ENCODE results near the gene MEPE.

The MEPE gene

GRCh38 chr4:87840149-87840548 lies 7.4 kb downstream of the MEPE start:
- no peak overlapping the region for H3K27ac ChIP-seq (ENCODE audit: low read depth, low read length, poor library complexity, severe bottlenecking)
- no peaks in the 10 kb centered on the region for H3K9me2 ChIP-seq (ENCODE audit: low read depth, low read length)
- no peaks in the 10 kb centered on the region for H3K4me1 ChIP-seq (ENCODE audit: insufficient read depth, low read length, severe bottlenecking)
- H3K27me3 ChIP-seq (ENCODE audit: insufficient read depth, low read length): no peaks in the 10 kb centered on the region
- H4K20me1 ChIP-seq (ENCODE audit: insufficient read depth, low read length): no peaks in the 10 kb centered on the region
- no peaks in the 10 kb centered on the region for H3F3A ChIP-seq (ENCODE audit: insufficient read depth, low read length)
- H3K79me2 ChIP-seq (ENCODE audit: insufficient read depth, low read length): no peaks in the 10 kb centered on the region
- no peak overlapping the region for H3K9ac ChIP-seq (ENCODE audit: low read length)
- H3K4me3 ChIP-seq (ENCODE audit: low read depth, low read length, poor library complexity, severe bottlenecking): no peak overlapping the region
- H3K9me3 ChIP-seq (ENCODE audit: low read length): no peaks in the 10 kb centered on the region
- TF ChIP-seq CTCF (IDR thresholded peaks at IDR 0.05; ENCODE audit: low read length) (no peak), EZH2 (IDR thresholded peaks at IDR 0.05; ENCODE audit: borderline replicate concordance, low read length) (no peak)
- no peak overlapping the region for H3K4me2 ChIP-seq (ENCODE audit: low read length)
- H2AFZ ChIP-seq (ENCODE audit: low read length): no peak overlapping the region
- H3K36me3 ChIP-seq (ENCODE audit: insufficient read depth, low read length): no peaks in the 10 kb centered on the region

- no peaks in the 10 kb centered on the region for H3K4me1 ChIP-seq (ENCODE audit: insufficient read depth, low read length, severe bottlenecking)
- H3F3A ChIP-seq (ENCODE audit: insufficient read depth, low read length): no peaks in the 10 kb centered on the region
- H3K79me2 ChIP-seq (ENCODE audit: insufficient read depth, low read length): no peaks in the 10 kb centered on the region
- H3K4me3 ChIP-seq (ENCODE audit: low read depth, low read length, poor library complexity, severe bottlenecking): no peak overlapping the region
- H2AFZ ChIP-seq (ENCODE audit: low read length): no peak overlapping the region
- H3K27ac ChIP-seq (ENCODE audit: low read depth, low read length, poor library complexity, severe bottlenecking): no peak overlapping the region
- H3K9ac ChIP-seq (ENCODE audit: low read length): no peak overlapping the region
- no peak for TF ChIP-seq EZH2 (IDR thresholded peaks at IDR 0.05; ENCODE audit: borderline replicate concordance, low read length)
- no peak for TF ChIP-seq CTCF (IDR thresholded peaks at IDR 0.05; ENCODE audit: low read length)
- no peaks in the 10 kb centered on the region for H3K9me3 ChIP-seq (ENCODE audit: low read length)
- H3K4me2 ChIP-seq (ENCODE audit: low read length): no peak overlapping the region
- no peaks in the 10 kb centered on the region for H3K9me2 ChIP-seq (ENCODE audit: low read depth, low read length)
- no peaks in the 10 kb centered on the region for H3K36me3 ChIP-seq (ENCODE audit: insufficient read depth, low read length)
- H3K27me3 ChIP-seq (ENCODE audit: insufficient read depth, low read length): no peaks in the 10 kb centered on the region
- no peaks in the 10 kb centered on the region for H4K20me1 ChIP-seq (ENCODE audit: insufficient read depth, low read length)
Measured at GRCh38 chr4:87843936-87844335, 11.2 kb downstream of the MEPE start.

GRCh38 chr4:87844452-87844851 lies 11.7 kb downstream of the MEPE start:
- TF ChIP-seq CTCF (IDR thresholded peaks at IDR 0.05; ENCODE audit: low read length): no peak
- TF ChIP-seq EZH2 (IDR thresholded peaks at IDR 0.05; ENCODE audit: borderline replicate concordance, low read length): no peak
- Histone ChIP-seq H3K27ac (ENCODE audit: low read depth, low read length, poor library complexity, severe bottlenecking) (no peak overlapping the region), H3K27me3 (ENCODE audit: insufficient read depth, low read length) (no peaks in the 10 kb centered on the region), H3K9ac (ENCODE audit: low read length) (no peak overlapping the region), H4K20me1 (ENCODE audit: insufficient read depth, low read length) (no peaks in the 10 kb centered on the region), H3K36me3 (ENCODE audit: insufficient read depth, low read length) (no peaks in the 10 kb centered on the region), H3K4me3 (ENCODE audit: low read depth, low read length, poor library complexity, severe bottlenecking) (no peak overlapping the region), H3K4me2 (ENCODE audit: low read length) (no peak overlapping the region), H2AFZ (ENCODE audit: low read length) (no peak overlapping the region), H3K9me3 (ENCODE audit: low read length) (no peaks in the 10 kb centered on the region), H3K9me2 (ENCODE audit: low read depth, low read length) (no peaks in the 10 kb centered on the region), H3K79me2 (ENCODE audit: insufficient read depth, low read length) (no peaks in the 10 kb centered on the region), H3K4me1 (ENCODE audit: insufficient read depth, low read length, severe bottlenecking) (no peaks in the 10 kb centered on the region), H3F3A (ENCODE audit: insufficient read depth, low read length) (no peaks in the 10 kb centered on the region)
